Measurements from ENCODE around the gene ESR1.
"Not testable (repeated sequence)": the region's sequence is repeated elsewhere in the genome, so short reads cannot be mapped to it uniquely, and the experiment has no call there.

GRCh38 chr6:151867361-151867869, 59.9 kb downstream of the ESR1 start:
- not testable (repeated sequence) for TF ChIP-seq CTCF, EP300, POLR2AphosphoS5, POLR2A (IDR thresholded peaks at IDR 0.05)

Data from suprapubic skin (tissue), 4 donors.